GM11168 (cell line): ENCODE results near the gene ZBTB47.

ENCODE experiments used
- in situ Hi-C: fragments of 300-500 bp; cut with MboI; formaldehyde crosslinking; loops from one replicate; pipeline ENCODE4 v1.12.0; 2022; ENCODE audit warnings: low sequenced_read_pairs; ENCODE audit not compliant: unreplicated experiment

ZBTB47 gene

GRCh38 chr3:42696356-42697288 lies 43.1 kb downstream of the ZBTB47 start:
- in situ Hi-C loops = no loop called here

GRCh38 chr3:42697289-42698051 lies 44.0 kb downstream of the ZBTB47 start:
- in situ Hi-C loops = no loop called here

- in situ Hi-C loops = no loop called here
These were observed 44.9 kb downstream of the ZBTB47 start for GRCh38 chr3:42698216-42698910.

GRCh38 chr3:42698911-42699230 lies 45.4 kb downstream of the ZBTB47 start:
- in situ Hi-C loops = no loop called here

- in situ Hi-C loops = no loop called here
These were observed 46.0 kb downstream of the ZBTB47 start for GRCh38 chr3:42699511-42699971.

GRCh38 chr3:42700366-42701288 lies 47.1 kb downstream of the ZBTB47 start:
- in situ Hi-C loops = no loop called here

- in situ Hi-C loops = no loop called here
These were observed 48.0 kb downstream of the ZBTB47 start for GRCh38 chr3:42701371-42702065.

GRCh38 chr3:42702066-42702951 lies 48.8 kb downstream of the ZBTB47 start, which contains the start of gene HHATL:
HHATL (minus strand) TSS chr3:42702798; CDS start chr3:42700826, 1,972 bp downstream.
- in situ Hi-C loops = no loop called here

- in situ Hi-C loops = no loop called here
These were observed 49.6 kb downstream of the ZBTB47 start for GRCh38 chr3:42702982-42703694.

- in situ Hi-C loops = no loop called here
These were observed 50.2 kb downstream of the ZBTB47 start for GRCh38 chr3:42703695-42704025.

- in situ Hi-C loops = no loop called here
These were observed 50.8 kb downstream of the ZBTB47 start for GRCh38 chr3:42704136-42704841.

- in situ Hi-C loops = no loop called here
These were observed 51.7 kb downstream of the ZBTB47 start for GRCh38 chr3:42705058-42705767.

GRCh38 chr3:42705962-42706585 lies 52.6 kb downstream of the ZBTB47 start:
- in situ Hi-C loops = no loop called here

GRCh38 chr3:42706721-42707619 lies 53.5 kb downstream of the ZBTB47 start:
- in situ Hi-C loops = no loop called here
